Measurements from ENCODE around the gene LMAN1L. TPM values are rescaled to one million over a fixed set of nuclear protein-coding genes. Genes with fewer than 3 reads are reported as not detected.

The LMAN1L gene
- total and polyA plus RNA-seq, 2 of the 4 experiments (the other 2 are of a cell fraction), result not detected

- H3K27me3 ChIP-seq (ENCODE audit: control insufficient read depth, insufficient read depth, low read length), result no peaks in the 10 kb centered on the region
- dilution Hi-C loops (cut with HindIII; ENCODE audit: low sequenced_read_pairs, unreplicated experiment) (no loop called here), intact Hi-C loops (cut with micrococcal nuclease) (no loop called here), in situ Hi-C loops (cut with MboI; ENCODE audit: low sequenced_read_pairs) (no loop called here)
- H3K18ac ChIP-seq (ENCODE audit: low read depth, low read length), result no peak overlapping the region
- CTCF ChIA-PET, result interaction anchor here (0.7 to 1.2 kb wide), 3 partner anchors 87 to 174 kb away, joined by 3 to 10 read pairs (median 6); no protein-coding TSS in a partner anchor
- peak overlapping the region; percentile 10 for H2AK9ac ChIP-seq (replicated peaks; ENCODE audit: low read depth, low read length, poor library complexity)
- H3K9me3 ChIP-seq (ENCODE audit: control insufficient read depth, insufficient read depth, low read length), result no peaks in the 10 kb centered on the region
- no TSS peak for BruUV-seq (replicated peaks)
- H2AK5ac ChIP-seq (ENCODE audit: low read depth, low read length), result no peak overlapping the region
- H3K36me3 ChIP-seq (ENCODE audit: control insufficient read depth, insufficient read depth, low read length), result peaks cover 2% of the 10 kb centered on the region
- peaks cover 69% of the 10 kb centered on the region for H4K20me1 ChIP-seq (ENCODE audit: insufficient read depth, low read length)
- H2AFZ ChIP-seq (replicated peaks; ENCODE audit: low read length, poor library complexity), result no peak overlapping the region
- H3K4me2 ChIP-seq (ENCODE audit: low read depth, low read length), result peak overlapping the region; percentile 28
- no peak overlapping the region for H2BK120ac ChIP-seq (ENCODE audit: low read depth, low read length)
- no peak overlapping the region for H3K4me3 ChIP-seq (ENCODE audit: insufficient read depth, low read depth, low read length)
- H2BK15ac ChIP-seq (ENCODE audit: low read depth, low read length), result no peak overlapping the region
- no peak overlapping the region for H2BK5ac ChIP-seq (ENCODE audit: low read depth, low read length, poor library complexity, severe bottlenecking)
- H3K23ac ChIP-seq (ENCODE audit: low read depth, low read length), result no peak overlapping the region
- no peak overlapping the region for H2BK20ac ChIP-seq (ENCODE audit: low read depth, low read length)
- no peak overlapping the region for H3K27ac ChIP-seq (ENCODE audit: insufficient read depth, low read length)
- H4K91ac ChIP-seq (ENCODE audit: insufficient read depth, low read depth, low read length), result no peak overlapping the region
- H3K4ac ChIP-seq (ENCODE audit: low read depth, low read length), result no peak overlapping the region
- H4K5ac ChIP-seq (ENCODE audit: low read depth, low read length), result no peak overlapping the region
- peak; percentile 39 for DNase-seq
- H3K14ac ChIP-seq (replicated peaks; ENCODE audit: low read depth, low read length), result no peak overlapping the region
- no peak for ATAC-seq (ENCODE audit: low read depth)
- H3K56ac ChIP-seq (ENCODE audit: extremely low read depth, insufficient read depth, low read length), result no peak overlapping the region
- WGBS, 2 experiments (ENCODE audit: extremely low coverage in 2 of 2, insufficient read length in 1 of 2), result no CpG with 5 or more reads among the region's 6 CpGs
- peaks cover 13 to 80% of the 10 kb centered on the region in 2 experiments; a peak in 3 of 4 replicates for H3K79me1 ChIP-seq (ENCODE audit: low read depth in 1 of 2, low read length in 2 of 2)
- H3K4me1 ChIP-seq (ENCODE audit: control insufficient read depth, insufficient read depth, low read length), result peaks cover 18% of the 10 kb centered on the region
- H3K9me1 ChIP-seq (ENCODE audit: insufficient read depth, low read length), result peaks cover 38% of the 10 kb centered on the region
- TF ChIP-seq RAD21 (IDR thresholded peaks at IDR 0.05; ENCODE audit: low read length) (no peak), NFE2L2 (IDR thresholded peaks at IDR 0.05; ENCODE audit: low read depth, low read length) (no peak), USF2 (IDR thresholded peaks at IDR 0.05; ENCODE audit: low read depth, low read length) (no peak)
- no peak overlapping the region for H3K9ac ChIP-seq (ENCODE audit: low read depth, low read length)
- POLR2A ChIA-PET (ENCODE audit: unreplicated experiment), result no interaction called here
- H4K8ac ChIP-seq (ENCODE audit: low read depth in 2 of 2, low read length in 2 of 2), result no peak overlapping the region
Observed at GRCh38 chr15:74869726-74870407, 57.2 kb downstream of the LMAN1L start.

All from IMR-90 (cell line).